ENCODE data around the gene ALB. TPM values are rescaled to one million over a fixed set of nuclear protein-coding genes. Genes with fewer than 3 reads are reported as not detected.

ALB gene
- total RNA-seq, 2 donors from 2014 or later, result not detected

DNA sequence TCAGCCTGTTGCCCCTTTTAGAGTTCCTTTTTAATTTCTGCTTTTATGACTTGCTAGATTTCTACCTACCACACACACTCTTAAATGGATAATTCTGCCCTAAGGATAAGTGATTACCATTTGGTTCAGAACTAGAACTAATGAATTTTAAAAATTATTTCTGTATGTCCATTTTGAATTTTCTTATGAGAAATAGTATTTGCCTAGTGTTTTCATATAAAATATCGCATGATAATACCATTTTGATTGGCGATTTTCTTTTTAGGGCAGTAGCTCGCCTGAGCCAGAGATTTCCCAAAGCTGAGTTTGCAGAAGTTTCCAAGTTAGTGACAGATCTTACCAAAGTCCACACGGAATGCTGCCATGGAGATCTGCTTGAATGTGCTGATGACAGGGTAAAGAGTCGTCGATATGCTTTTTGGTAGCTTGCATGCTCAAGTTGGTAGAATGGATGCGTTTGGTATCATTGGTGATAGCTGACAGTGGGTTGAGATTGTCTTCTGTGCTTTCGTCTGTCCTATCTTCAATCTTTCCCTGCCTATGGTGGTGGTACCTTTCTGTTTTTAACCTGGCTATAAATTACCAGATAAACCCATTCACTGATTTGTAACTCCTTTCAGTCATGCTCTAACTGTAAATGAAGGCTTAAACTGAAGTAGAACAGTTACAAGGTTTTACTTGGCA, 7.8 kb downstream of the ALB start:
- no peaks in the 10 kb centered on the region for H3K36me3 Mint-ChIP-seq (ENCODE audit: low read depth)
- no peaks in the 10 kb centered on the region for H3K27me3 Mint-ChIP-seq
- DNase-seq (no peak), ATAC-seq (no peak)
- H3K9me3 ChIP-seq (ENCODE audit: control insufficient read depth, low read length, poor library complexity, severe bottlenecking), result no peaks in the 10 kb centered on the region
- H3K4me1 Mint-ChIP-seq, result no peaks in the 10 kb centered on the region
- no peak overlapping the region for H3K27ac Mint-ChIP-seq
- H3K4me3 Mint-ChIP-seq, result no peak overlapping the region

DNA sequence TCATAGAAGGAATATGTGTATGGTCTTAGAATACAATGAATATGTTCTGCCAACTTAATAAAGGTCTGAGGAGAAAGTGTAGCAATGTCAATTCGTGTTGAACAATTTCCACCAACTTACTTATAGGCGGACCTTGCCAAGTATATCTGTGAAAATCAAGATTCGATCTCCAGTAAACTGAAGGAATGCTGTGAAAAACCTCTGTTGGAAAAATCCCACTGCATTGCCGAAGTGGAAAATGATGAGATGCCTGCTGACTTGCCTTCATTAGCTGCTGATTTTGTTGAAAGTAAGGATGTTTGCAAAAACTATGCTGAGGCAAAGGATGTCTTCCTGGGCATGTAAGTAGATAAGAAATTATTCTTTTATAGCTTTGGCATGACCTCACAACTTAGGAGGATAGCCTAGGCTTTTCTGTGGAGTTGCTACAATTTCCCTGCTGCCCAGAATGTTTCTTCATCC, 9.2 kb downstream of the ALB start:
- no peaks in the 10 kb centered on the region for H3K9me3 ChIP-seq (ENCODE audit: control insufficient read depth, low read length, poor library complexity, severe bottlenecking)
- no peaks in the 10 kb centered on the region for H3K4me1 Mint-ChIP-seq
- no peaks in the 10 kb centered on the region for H3K27me3 Mint-ChIP-seq
- ATAC-seq, result no peak
- no peak overlapping the region for H3K27ac Mint-ChIP-seq
- no peak for DNase-seq
- no peaks in the 10 kb centered on the region for H3K36me3 Mint-ChIP-seq (ENCODE audit: low read depth)
- H3K4me3 Mint-ChIP-seq, result no peak overlapping the region

DNA sequence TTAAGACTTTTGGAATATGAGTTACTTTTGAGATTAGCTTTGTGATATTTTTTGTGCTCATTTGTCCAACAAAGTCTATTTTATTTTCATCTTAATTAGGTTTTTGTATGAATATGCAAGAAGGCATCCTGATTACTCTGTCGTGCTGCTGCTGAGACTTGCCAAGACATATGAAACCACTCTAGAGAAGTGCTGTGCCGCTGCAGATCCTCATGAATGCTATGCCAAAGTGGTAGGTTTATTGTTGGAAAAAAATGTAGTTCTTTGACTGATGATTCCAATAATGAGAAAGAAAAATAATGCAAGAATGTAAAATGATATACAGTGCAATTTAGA, 10.8 kb downstream of the ALB start:
- no peaks in the 10 kb centered on the region for H3K4me1 Mint-ChIP-seq
- no peak overlapping the region for H3K4me3 Mint-ChIP-seq
- H3K27me3 Mint-ChIP-seq, result peaks cover 4% of the 10 kb centered on the region
- ATAC-seq, result no peak
- no peaks in the 10 kb centered on the region for H3K9me3 ChIP-seq (ENCODE audit: control insufficient read depth, low read length, poor library complexity, severe bottlenecking)
- H3K36me3 Mint-ChIP-seq (ENCODE audit: low read depth), result no peaks in the 10 kb centered on the region
- no peak overlapping the region for H3K27ac Mint-ChIP-seq
- DNase-seq, result no peak

DNA sequence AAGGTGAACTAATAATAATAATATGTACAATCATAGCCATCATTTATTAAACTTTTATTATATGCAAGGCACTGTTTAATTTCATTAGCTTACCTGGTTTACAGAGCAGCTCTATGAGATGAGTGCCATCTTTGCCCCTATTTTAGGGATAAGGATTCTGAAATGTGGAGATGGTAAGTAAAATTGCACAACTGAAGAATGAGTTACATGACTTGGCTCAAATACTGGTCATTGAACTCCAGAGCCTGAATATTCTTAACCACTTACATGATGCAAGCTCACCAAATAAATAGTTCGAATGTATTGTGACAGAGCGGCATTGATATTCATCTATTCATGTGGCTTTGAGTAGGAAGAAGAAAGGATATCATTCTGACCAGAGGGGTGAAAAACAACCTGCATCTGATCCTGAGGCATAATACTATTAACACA, 11.7 kb downstream of the ALB start:
- ATAC-seq, result no peak
- DNase-seq, result no peak
- Mint-ChIP-seq H3K27me3 (peaks cover 4% of the 10 kb centered on the region), H3K4me1 (no peaks in the 10 kb centered on the region), H3K4me3 (no peak overlapping the region), H3K27ac (no peak overlapping the region), H3K36me3 (ENCODE audit: low read depth) (no peaks in the 10 kb centered on the region)
- no peaks in the 10 kb centered on the region for H3K9me3 ChIP-seq (ENCODE audit: control insufficient read depth, low read length, poor library complexity, severe bottlenecking)

DNA sequence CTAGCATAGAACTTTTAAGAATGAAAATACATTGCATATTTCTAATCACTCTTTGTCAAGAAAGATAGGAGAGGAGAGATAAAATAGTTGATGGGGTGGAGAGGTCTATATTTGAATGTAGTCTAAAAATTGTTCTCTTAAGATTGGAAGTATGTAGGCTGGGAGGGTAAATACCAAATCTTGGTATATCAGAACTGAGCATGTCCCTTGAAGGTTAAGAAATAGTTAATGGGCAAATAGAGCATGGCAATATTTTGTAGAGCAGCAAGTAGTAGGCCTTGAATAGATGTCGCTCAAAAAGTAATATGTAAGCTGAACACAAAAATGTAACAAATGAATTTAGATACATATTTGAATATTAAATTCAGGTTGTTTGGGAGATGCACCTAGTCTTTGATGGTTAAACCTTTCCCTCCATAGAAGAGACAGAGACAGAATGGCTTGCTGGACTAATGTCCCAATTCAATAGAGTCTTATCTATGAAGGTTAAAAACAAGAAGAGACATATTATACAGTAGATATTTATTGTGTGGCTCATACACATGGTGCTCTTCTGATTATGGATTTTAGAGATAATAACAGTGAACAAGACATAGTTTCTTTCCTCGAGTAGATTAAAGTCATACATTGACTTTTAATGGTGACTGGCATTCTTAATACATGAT, 12.5 kb downstream of the ALB start:
- no peak overlapping the region for H3K27ac Mint-ChIP-seq
- no peaks in the 10 kb centered on the region for H3K36me3 Mint-ChIP-seq (ENCODE audit: low read depth)
- ATAC-seq, result no peak
- no peaks in the 10 kb centered on the region for H3K4me1 Mint-ChIP-seq
- H3K27me3 Mint-ChIP-seq, result peaks cover 4% of the 10 kb centered on the region
- DNase-seq, result no peak
- no peak overlapping the region for H3K4me3 Mint-ChIP-seq
- no peaks in the 10 kb centered on the region for H3K9me3 ChIP-seq (ENCODE audit: control insufficient read depth, low read length, poor library complexity, severe bottlenecking)

DNA sequence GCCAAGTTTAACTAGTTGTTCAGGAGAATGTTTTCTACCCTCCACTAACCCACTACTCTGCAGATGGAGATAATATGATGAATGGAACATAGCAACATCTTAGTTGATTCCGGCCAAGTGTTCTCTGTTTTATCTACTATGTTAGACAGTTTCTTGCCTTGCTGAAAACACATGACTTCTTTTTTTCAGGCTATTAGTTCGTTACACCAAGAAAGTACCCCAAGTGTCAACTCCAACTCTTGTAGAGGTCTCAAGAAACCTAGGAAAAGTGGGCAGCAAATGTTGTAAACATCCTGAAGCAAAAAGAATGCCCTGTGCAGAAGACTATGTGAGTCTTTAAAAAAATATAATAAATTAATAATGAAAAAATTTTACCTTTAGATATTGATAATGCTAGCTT, 13.3 kb downstream of the ALB start:
- ATAC-seq (no peak), DNase-seq (no peak)
- H3K36me3 Mint-ChIP-seq (ENCODE audit: low read depth), result no peaks in the 10 kb centered on the region
- H3K27ac Mint-ChIP-seq, result no peak overlapping the region
- no peaks in the 10 kb centered on the region for H3K4me1 Mint-ChIP-seq
- H3K9me3 ChIP-seq (ENCODE audit: control insufficient read depth, low read length, poor library complexity, severe bottlenecking), result no peaks in the 10 kb centered on the region
- H3K27me3 Mint-ChIP-seq, result peaks cover 4% of the 10 kb centered on the region
- H3K4me3 Mint-ChIP-seq, result no peak overlapping the region

DNA sequence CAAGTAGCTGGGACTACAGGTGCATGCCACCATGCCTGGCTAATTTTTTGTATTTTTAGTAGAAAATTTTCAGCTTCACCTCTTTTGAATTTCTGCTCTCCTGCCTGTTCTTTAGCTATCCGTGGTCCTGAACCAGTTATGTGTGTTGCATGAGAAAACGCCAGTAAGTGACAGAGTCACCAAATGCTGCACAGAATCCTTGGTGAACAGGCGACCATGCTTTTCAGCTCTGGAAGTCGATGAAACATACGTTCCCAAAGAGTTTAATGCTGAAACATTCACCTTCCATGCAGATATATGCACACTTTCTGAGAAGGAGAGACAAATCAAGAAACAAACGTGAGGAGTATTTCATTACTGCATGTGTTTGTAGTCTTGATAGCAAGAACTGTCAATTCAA, 13.9 kb downstream of the ALB start:
- no peaks in the 10 kb centered on the region for H3K36me3 Mint-ChIP-seq (ENCODE audit: low read depth)
- no peak for ATAC-seq

DNA sequence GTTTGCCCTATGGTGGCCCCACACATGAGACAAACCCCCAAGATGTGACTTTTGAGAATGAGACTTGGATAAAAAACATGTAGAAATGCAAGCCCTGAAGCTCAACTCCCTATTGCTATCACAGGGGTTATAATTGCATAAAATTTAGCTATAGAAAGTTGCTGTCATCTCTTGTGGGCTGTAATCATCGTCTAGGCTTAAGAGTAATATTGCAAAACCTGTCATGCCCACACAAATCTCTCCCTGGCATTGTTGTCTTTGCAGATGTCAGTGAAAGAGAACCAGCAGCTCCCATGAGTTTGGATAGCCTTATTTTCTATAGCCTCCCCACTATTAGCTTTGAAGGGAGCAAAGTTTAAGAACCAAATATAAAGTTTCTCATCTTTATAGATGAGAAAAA, 14.6 kb downstream of the ALB start:
- H3K27ac Mint-ChIP-seq, result no peak overlapping the region
- no peak overlapping the region for H3K4me3 Mint-ChIP-seq
- no peaks in the 10 kb centered on the region for H3K4me1 Mint-ChIP-seq
- no peaks in the 10 kb centered on the region for H3K36me3 Mint-ChIP-seq (ENCODE audit: low read depth)
- no peak for ATAC-seq
- no peaks in the 10 kb centered on the region for H3K9me3 ChIP-seq (ENCODE audit: control insufficient read depth, low read length, poor library complexity, severe bottlenecking)
- no peak for DNase-seq
- H3K27me3 Mint-ChIP-seq, result peaks cover 4% of the 10 kb centered on the region

More for the DNA sequence above, 13.9 kb downstream of the ALB start:
- no peaks in the 10 kb centered on the region for H3K9me3 ChIP-seq (ENCODE audit: control insufficient read depth, low read length, poor library complexity, severe bottlenecking)
- H3K27me3 Mint-ChIP-seq, result peaks cover 4% of the 10 kb centered on the region
- no peaks in the 10 kb centered on the region for H3K4me1 Mint-ChIP-seq
- H3K27ac Mint-ChIP-seq, result no peak overlapping the region
- no peak overlapping the region for H3K4me3 Mint-ChIP-seq
- no peak for DNase-seq

DNA sequence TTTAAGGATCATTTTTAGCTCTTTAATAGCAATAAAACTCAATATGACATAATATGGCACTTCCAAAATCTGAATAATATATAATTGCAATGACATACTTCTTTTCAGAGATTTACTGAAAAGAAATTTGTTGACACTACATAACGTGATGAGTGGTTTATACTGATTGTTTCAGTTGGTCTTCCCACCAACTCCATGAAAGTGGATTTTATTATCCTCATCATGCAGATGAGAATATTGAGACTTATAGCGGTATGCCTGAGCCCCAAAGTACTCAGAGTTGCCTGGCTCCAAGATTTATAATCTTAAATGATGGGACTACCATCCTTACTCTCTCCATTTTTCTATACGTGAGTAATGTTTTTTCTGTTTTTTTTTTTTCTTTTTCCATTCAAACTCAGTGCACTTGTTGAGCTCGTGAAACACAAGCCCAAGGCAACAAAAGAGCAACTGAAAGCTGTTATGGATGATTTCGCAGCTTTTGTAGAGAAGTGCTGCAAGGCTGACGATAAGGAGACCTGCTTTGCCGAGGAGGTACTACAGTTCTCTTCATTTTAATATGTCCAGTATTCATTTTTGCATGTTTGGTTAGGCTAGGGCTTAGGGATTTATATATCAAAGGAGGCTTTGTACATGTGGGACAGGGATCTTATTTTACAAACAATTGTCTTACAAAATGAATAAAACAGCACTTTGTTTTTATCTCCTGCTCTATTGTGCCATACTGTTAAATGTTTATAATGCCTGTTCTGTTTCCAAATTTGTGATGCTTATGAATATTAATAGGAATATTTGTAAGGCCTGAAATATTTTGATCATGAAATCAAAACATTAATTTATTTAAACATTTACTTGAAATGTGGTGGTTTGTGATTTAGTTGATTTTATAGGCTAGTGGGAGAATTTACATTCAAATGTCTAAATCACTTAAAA, 15.3 kb downstream of the ALB start:
- Mint-ChIP-seq H3K4me1 (no peaks in the 10 kb centered on the region), H3K27ac (no peak overlapping the region), H3K36me3 (ENCODE audit: low read depth) (no peaks in the 10 kb centered on the region), H3K4me3 (no peak overlapping the region), H3K27me3 (peaks cover 4% of the 10 kb centered on the region)
- no peak for DNase-seq
- H3K9me3 ChIP-seq (ENCODE audit: control insufficient read depth, low read length, poor library complexity, severe bottlenecking), result no peaks in the 10 kb centered on the region
- ATAC-seq, result no peak

DNA sequence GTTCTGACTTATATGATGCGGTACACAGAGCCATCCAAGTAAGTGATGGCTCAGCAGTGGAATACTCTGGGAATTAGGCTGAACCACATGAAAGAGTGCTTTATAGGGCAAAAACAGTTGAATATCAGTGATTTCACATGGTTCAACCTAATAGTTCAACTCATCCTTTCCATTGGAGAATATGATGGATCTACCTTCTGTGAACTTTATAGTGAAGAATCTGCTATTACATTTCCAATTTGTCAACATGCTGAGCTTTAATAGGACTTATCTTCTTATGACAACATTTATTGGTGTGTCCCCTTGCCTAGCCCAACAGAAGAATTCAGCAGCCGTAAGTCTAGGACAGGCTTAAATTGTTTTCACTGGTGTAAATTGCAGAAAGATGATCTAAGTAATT, 16.5 kb downstream of the ALB start:
- no peak overlapping the region for H3K4me3 Mint-ChIP-seq
- no peak overlapping the region for H3K27ac Mint-ChIP-seq
- H3K9me3 ChIP-seq (ENCODE audit: control insufficient read depth, low read length, poor library complexity, severe bottlenecking), result no peaks in the 10 kb centered on the region
- H3K27me3 Mint-ChIP-seq, result peaks cover 4% of the 10 kb centered on the region
- no peaks in the 10 kb centered on the region for H3K36me3 Mint-ChIP-seq (ENCODE audit: low read depth)
- ATAC-seq (no peak), DNase-seq (no peak)
- no peaks in the 10 kb centered on the region for H3K4me1 Mint-ChIP-seq

DNA sequence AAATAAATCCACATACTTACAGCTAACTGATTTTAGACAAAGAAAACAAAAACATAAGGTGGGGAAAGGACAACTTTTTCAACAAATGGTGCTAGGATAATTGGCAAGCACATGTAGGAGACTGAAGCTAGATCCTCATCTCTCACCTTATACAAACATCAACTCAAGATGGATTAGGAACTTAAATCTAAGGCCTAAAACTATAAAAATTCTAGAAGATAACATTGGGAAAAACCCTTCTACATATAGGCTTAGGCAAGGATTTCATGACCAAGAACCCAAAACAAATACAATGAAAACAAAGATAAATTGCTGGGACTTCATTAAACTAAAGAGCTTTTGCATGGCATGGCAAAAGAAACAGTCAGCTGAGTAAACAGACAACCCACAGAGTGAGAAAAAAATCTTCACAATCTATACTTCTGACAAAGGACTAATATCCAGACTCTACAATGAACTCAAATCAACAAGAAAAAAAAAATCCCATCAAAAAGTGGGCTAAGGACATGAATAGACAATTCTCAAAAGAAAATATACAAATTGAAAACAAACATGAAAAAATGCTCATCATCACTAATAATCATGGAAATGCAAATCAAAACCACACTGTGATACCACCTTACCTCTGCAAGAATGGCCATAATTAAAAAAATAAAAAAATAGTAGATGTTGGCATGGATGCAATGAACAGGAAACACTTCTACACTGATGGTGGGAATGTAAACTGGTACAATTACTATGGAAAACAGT, 17.8 kb downstream of the ALB start:
- H3K9me3 ChIP-seq (ENCODE audit: control insufficient read depth, low read length, poor library complexity, severe bottlenecking), result no peaks in the 10 kb centered on the region
- DNase-seq (no peak), ATAC-seq (no peak)
- Mint-ChIP-seq H3K27me3 (peaks cover 4% of the 10 kb centered on the region), H3K4me3 (no peak overlapping the region), H3K36me3 (ENCODE audit: low read depth) (no peaks in the 10 kb centered on the region), H3K27ac (no peak overlapping the region), H3K4me1 (no peaks in the 10 kb centered on the region)

DNA sequence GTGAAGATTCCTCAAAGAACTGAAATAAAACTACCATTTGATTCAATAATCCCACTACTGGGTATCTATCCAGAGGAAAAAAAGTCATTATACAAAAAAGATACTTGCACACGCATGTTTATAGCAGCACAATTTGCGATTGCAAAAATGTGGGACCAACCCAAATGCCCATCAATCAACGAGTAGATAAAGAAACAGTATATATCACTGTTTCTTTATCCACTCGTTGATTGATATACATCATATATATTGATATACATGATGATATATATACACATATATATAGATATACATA, 18.3 kb downstream of the ALB start:
- H3K27ac Mint-ChIP-seq, result no peak overlapping the region
- DNase-seq (no peak), ATAC-seq (no peak)
- H3K27me3 Mint-ChIP-seq, result peaks cover 4% of the 10 kb centered on the region
- H3K4me3 Mint-ChIP-seq, result no peak overlapping the region
- H3K4me1 Mint-ChIP-seq, result no peaks in the 10 kb centered on the region
- H3K9me3 ChIP-seq (ENCODE audit: control insufficient read depth, low read length, poor library complexity, severe bottlenecking), result no peaks in the 10 kb centered on the region
- no peaks in the 10 kb centered on the region for H3K36me3 Mint-ChIP-seq (ENCODE audit: low read depth)

DNA sequence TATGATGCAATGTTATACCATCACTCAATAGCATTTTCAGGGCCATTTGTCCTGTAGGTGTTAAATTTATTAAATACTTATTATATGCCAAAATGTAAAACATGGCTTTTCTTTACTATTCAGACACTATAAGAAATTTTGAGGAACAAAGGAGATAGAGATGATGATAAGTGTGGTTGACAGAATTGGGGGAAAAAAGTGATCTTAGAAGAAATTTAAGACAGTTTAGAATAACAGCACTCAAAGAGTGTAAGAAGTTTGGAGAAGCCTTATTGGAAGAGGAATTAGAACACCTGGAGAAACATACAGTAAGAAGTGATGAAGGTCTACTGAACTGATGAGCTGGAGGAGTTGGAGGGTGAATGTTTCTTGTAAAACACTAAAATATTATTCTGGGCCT, 19.1 kb downstream of the ALB start:
- DNase-seq (no peak), ATAC-seq (no peak)
- Mint-ChIP-seq H3K36me3 (ENCODE audit: low read depth) (no peaks in the 10 kb centered on the region), H3K4me3 (no peak overlapping the region), H3K4me1 (no peaks in the 10 kb centered on the region), H3K27ac (no peak overlapping the region), H3K27me3 (peaks cover 10% of the 10 kb centered on the region)
- no peaks in the 10 kb centered on the region for H3K9me3 ChIP-seq (ENCODE audit: control insufficient read depth, low read length, poor library complexity, severe bottlenecking)

Measured in T-helper 17 cell (primary cell).